Measurements from ENCODE around the gene S100A7A.

S100A7A gene

GRCh38 chr1:153374071-153374470, 42.2 kb upstream of the S100A7A start:
- Histone ChIP-seq H3K36me3 (ENCODE audit: insufficient read depth, low read length) (no peaks in the 10 kb centered on the region), H3K27ac (ENCODE audit: low read depth, low read length, poor library complexity, severe bottlenecking) (no peak overlapping the region), H3K79me2 (ENCODE audit: insufficient read depth, low read length) (no peaks in the 10 kb centered on the region), H3K4me1 (ENCODE audit: insufficient read depth, low read length, severe bottlenecking) (no peaks in the 10 kb centered on the region), H4K20me1 (ENCODE audit: insufficient read depth, low read length) (no peaks in the 10 kb centered on the region), H3K9me2 (ENCODE audit: low read depth, low read length) (no peaks in the 10 kb centered on the region), H3K4me2 (ENCODE audit: low read length) (no peak overlapping the region), H3F3A (ENCODE audit: insufficient read depth, low read length) (no peaks in the 10 kb centered on the region), H3K9me3 (ENCODE audit: low read length) (no peaks in the 10 kb centered on the region), H2AFZ (ENCODE audit: low read length) (no peak overlapping the region), H3K9ac (ENCODE audit: low read length) (no peak overlapping the region), H3K27me3 (ENCODE audit: insufficient read depth, low read length) (no peaks in the 10 kb centered on the region), H3K4me3 (ENCODE audit: low read depth, low read length, poor library complexity, severe bottlenecking) (no peak overlapping the region)
- TF ChIP-seq, protein P1, sequence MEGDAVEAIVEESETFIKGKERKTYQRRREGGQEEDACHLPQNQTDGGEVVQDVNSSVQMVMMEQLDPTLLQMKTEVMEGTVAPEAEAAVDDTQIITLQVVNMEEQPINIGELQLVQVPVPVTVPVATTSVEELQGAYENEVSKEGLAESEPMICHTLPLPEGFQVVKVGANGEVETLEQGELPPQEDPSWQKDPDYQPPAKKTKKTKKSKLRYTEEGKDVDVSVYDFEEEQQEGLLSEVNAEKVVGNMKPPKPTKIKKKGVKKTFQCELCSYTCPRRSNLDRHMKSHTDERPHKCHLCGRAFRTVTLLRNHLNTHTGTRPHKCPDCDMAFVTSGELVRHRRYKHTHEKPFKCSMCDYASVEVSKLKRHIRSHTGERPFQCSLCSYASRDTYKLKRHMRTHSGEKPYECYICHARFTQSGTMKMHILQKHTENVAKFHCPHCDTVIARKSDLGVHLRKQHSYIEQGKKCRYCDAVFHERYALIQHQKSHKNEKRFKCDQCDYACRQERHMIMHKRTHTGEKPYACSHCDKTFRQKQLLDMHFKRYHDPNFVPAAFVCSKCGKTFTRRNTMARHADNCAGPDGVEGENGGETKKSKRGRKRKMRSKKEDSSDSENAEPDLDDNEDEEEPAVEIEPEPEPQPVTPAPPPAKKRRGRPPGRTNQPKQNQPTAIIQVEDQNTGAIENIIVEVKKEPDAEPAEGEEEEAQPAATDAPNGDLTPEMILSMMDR (IDR thresholded peaks at IDR 0.05; ENCODE audit: low read length): no peak
- TF ChIP-seq EZH2 (IDR thresholded peaks at IDR 0.05; ENCODE audit: borderline replicate concordance, low read length): no peak

GRCh38 chr1:153375511-153375910, 40.8 kb upstream of the S100A7A start, which contains the start of gene S100A12:
S100A12 (minus strand) TSS chr1:153375621; CDS start chr1:153374592, 1,029 bp downstream.
- Histone ChIP-seq H3K79me2 (ENCODE audit: insufficient read depth, low read length) (no peaks in the 10 kb centered on the region), H3K9me3 (ENCODE audit: low read length) (no peaks in the 10 kb centered on the region), H3K9ac (ENCODE audit: low read length) (no peak within 1 kb of the TSS), H3K27ac (ENCODE audit: low read depth, low read length, poor library complexity, severe bottlenecking) (no peak within 1 kb of the TSS), H2AFZ (ENCODE audit: low read length) (no peak within 1 kb of the TSS), H3K9me2 (ENCODE audit: low read depth, low read length) (no peaks in the 10 kb centered on the region), H3F3A (ENCODE audit: insufficient read depth, low read length) (no peaks in the 10 kb centered on the region), H3K4me1 (ENCODE audit: insufficient read depth, low read length, severe bottlenecking) (no peaks in the 10 kb centered on the region), H4K20me1 (ENCODE audit: insufficient read depth, low read length) (no peaks in the 10 kb centered on the region), H3K4me3 (ENCODE audit: low read depth, low read length, poor library complexity, severe bottlenecking) (no peak within 1 kb of the TSS), H3K27me3 (ENCODE audit: insufficient read depth, low read length) (no peaks in the 10 kb centered on the region), H3K4me2 (ENCODE audit: low read length) (no peak within 1 kb of the TSS), H3K36me3 (ENCODE audit: insufficient read depth, low read length) (no peaks in the 10 kb centered on the region)
- TF ChIP-seq, protein P1 (IDR thresholded peaks at IDR 0.05; ENCODE audit: low read length): no peak
- no peak for TF ChIP-seq EZH2 (IDR thresholded peaks at IDR 0.05; ENCODE audit: borderline replicate concordance, low read length)

GRCh38 chr1:153379591-153379990, 36.7 kb upstream of the S100A7A start:
- no peaks in the 10 kb centered on the region for H3K9me3 ChIP-seq (ENCODE audit: low read length)
- H3K27me3 ChIP-seq (ENCODE audit: insufficient read depth, low read length): no peaks in the 10 kb centered on the region

More at GRCh38 chr1:153379591-153379990, 36.7 kb upstream of the S100A7A start:
- H2AFZ ChIP-seq (ENCODE audit: low read length): no peak overlapping the region
- no peak overlapping the region for H3K4me3 ChIP-seq (ENCODE audit: low read depth, low read length, poor library complexity, severe bottlenecking)
- no peaks in the 10 kb centered on the region for H3K4me1 ChIP-seq (ENCODE audit: insufficient read depth, low read length, severe bottlenecking)
- H3K79me2 ChIP-seq (ENCODE audit: insufficient read depth, low read length): no peaks in the 10 kb centered on the region
- no peak overlapping the region for H3K9ac ChIP-seq (ENCODE audit: low read length)
- H3F3A ChIP-seq (ENCODE audit: insufficient read depth, low read length): no peaks in the 10 kb centered on the region
- H3K9me2 ChIP-seq (ENCODE audit: low read depth, low read length): no peaks in the 10 kb centered on the region
- no peak overlapping the region for H3K4me2 ChIP-seq (ENCODE audit: low read length)
- H4K20me1 ChIP-seq (ENCODE audit: insufficient read depth, low read length): no peaks in the 10 kb centered on the region
- TF ChIP-seq, protein P1 (IDR thresholded peaks at IDR 0.05; ENCODE audit: low read length): no peak
- TF ChIP-seq EZH2 (IDR thresholded peaks at IDR 0.05; ENCODE audit: borderline replicate concordance, low read length): no peak
- no peaks in the 10 kb centered on the region for H3K36me3 ChIP-seq (ENCODE audit: insufficient read depth, low read length)
- H3K27ac ChIP-seq (ENCODE audit: low read depth, low read length, poor library complexity, severe bottlenecking): no peak overlapping the region
